ENCODE measurements around the gene TMEM14C. TPM values are rescaled to one million over a fixed set of nuclear protein-coding genes. Genes with fewer than 3 reads are reported as not detected.

Gene TMEM14C
- total and polyA plus RNA-seq, 2 donors (not counting 3 experiments of a cell fraction or from before 2014, with no cell fraction given), result 89.3 to 146 TPM

DNA sequence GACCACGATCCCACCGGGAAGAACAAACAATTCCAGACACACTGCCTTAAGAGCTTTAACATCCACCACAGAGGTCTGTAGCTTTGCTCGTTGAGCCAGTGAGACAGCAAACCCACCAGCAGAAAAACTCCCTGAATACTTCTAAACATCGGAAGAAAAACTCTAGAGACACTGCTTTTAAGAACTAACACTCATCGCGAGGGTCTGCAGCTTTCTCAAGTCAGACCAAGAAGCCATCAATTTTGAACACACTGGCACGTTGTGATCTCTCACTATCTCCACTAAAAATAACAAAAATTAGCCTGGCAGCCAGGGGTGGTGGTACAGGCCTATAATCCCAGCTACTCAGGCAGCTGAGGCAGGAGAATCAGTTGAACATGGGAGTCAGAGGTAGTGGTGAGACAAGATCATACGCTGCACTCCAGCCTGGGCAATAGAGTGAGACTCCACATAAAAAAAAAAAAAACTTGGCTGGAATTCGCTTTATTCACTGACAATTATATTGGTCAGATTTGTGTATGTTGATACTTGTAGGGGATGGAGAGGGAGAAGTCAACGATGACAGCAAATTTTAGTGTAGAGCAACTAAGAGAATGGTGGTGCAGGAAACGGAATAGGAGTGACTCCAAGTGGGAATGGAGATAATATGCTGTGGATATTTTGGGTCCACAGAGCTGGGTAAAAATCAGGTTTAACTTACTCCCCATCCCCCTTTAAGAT is 860 bp upstream of the TMEM14C start:
- BruUV-seq (replicated peaks), result no TSS peak
- peak overlapping the region; percentile 90 for H3K9ac ChIP-seq (replicated peaks; ENCODE audit: extremely low read depth, insufficient read depth, low read length)
- peak overlapping the region; percentile 96 for H2AFZ ChIP-seq (ENCODE audit: low read depth, low read length)
- CTCF ChIA-PET, result interaction anchor here (1.0 to 4.8 kb wide), 4 partner anchors 16 to 244 kb away, joined by 3 to 21 read pairs (median 4); no protein-coding TSS in a partner anchor
- H3K4me1 ChIP-seq (ENCODE audit: control insufficient read depth, extremely low read depth, insufficient read depth, low read length), result peaks cover 10% of the 10 kb centered on the region
- DNase-seq (ENCODE audit: low read depth, low spot score), result no peak
- POLR2A ChIA-PET, result interaction anchor here (1.0 to 1.2 kb wide), 3 partner anchors 10 to 37 kb away, joined by 3 to 4 read pairs (median 4); partner anchors contain the start of gene TMEM14B
- dilution Hi-C loops (cut with MboI; ENCODE audit: extremely low pct_ligation_motif_present, low sequenced_read_pairs), result no loop called here
- H3K4me2 ChIP-seq (ENCODE audit: insufficient read depth, low read length), result peak overlapping the region; percentile 95
- no peaks in the 10 kb centered on the region for H3K36me3 ChIP-seq (ENCODE audit: control insufficient read depth in 2 of 2, extremely low read depth in 1 of 2, insufficient read depth in 2 of 2, low read length in 2 of 2)
- peak overlapping the region; percentile 59 to 79 (median 76) for H3K4me3 ChIP-seq (replicated peaks in 1 of 3; ENCODE audit: insufficient read depth in 1 of 3, low read depth in 1 of 3, low read length in 3 of 3)
- no peaks in the 10 kb centered on the region for H3K9me1 ChIP-seq (replicated peaks; ENCODE audit: control insufficient read depth, extremely low read depth, insufficient read depth, low read length)
- no peaks in the 10 kb centered on the region for H3K79me2 ChIP-seq (ENCODE audit: control insufficient read depth, insufficient read depth, low read length)
- H3K27ac ChIP-seq (ENCODE audit: insufficient read depth, low read depth, low read length), result peak overlapping the region; percentile 60
- FAIRE-seq, result no peak
- no peak for TF ChIP-seq FOS (IDR thresholded peaks at IDR 0.05; ENCODE audit: borderline replicate concordance, insufficient read depth, low read length)
- TF ChIP-seq, protein P1, sequence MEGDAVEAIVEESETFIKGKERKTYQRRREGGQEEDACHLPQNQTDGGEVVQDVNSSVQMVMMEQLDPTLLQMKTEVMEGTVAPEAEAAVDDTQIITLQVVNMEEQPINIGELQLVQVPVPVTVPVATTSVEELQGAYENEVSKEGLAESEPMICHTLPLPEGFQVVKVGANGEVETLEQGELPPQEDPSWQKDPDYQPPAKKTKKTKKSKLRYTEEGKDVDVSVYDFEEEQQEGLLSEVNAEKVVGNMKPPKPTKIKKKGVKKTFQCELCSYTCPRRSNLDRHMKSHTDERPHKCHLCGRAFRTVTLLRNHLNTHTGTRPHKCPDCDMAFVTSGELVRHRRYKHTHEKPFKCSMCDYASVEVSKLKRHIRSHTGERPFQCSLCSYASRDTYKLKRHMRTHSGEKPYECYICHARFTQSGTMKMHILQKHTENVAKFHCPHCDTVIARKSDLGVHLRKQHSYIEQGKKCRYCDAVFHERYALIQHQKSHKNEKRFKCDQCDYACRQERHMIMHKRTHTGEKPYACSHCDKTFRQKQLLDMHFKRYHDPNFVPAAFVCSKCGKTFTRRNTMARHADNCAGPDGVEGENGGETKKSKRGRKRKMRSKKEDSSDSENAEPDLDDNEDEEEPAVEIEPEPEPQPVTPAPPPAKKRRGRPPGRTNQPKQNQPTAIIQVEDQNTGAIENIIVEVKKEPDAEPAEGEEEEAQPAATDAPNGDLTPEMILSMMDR (IDR thresholded peaks at IDR 0.05; ENCODE audit: extremely low read depth in 1 of 2, insufficient read depth in 1 of 2, low read depth in 1 of 2, low read length in 2 of 2), result no peak
- TF ChIP-seq POLR2A (IDR thresholded peaks at IDR 0.05; ENCODE audit: low read depth, low read length), result no peak
- no peak for TF ChIP-seq MYC (IDR thresholded peaks at IDR 0.05; ENCODE audit: low read depth, low read length)
- no peak for TF ChIP-seq EZH2 (IDR thresholded peaks at IDR 0.05; ENCODE audit: borderline replicate concordance, low read depth, low read length, severe bottlenecking)
- TF ChIP-seq GATA2 (IDR thresholded peaks at IDR 0.05; ENCODE audit: insufficient read depth, insufficient read length, low read depth, low read length), result no peak
- TF ChIP-seq POLR2AphosphoS5 (IDR thresholded peaks at IDR 0.05; ENCODE audit: insufficient read depth, low read depth, low read length), result no peak
- TF ChIP-seq JUN (IDR thresholded peaks at IDR 0.05; ENCODE audit: borderline replicate concordance, insufficient read depth, insufficient read length, low read depth), result no peak
- TF ChIP-seq, protein P2, sequence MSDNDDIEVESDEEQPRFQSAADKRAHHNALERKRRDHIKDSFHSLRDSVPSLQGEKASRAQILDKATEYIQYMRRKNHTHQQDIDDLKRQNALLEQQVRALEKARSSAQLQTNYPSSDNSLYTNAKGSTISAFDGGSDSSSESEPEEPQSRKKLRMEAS (IDR thresholded peaks at IDR 0.05; ENCODE audit: insufficient read depth, insufficient read length), result no peak
- intact Hi-C loops (cut with micrococcal nuclease), result loop anchor here (2.0 to 10.0 kb wide), 2 partner anchors 79 to 373 kb away; partner anchors contain the start of gene SMIM13
- no peaks in the 10 kb centered on the region for H3K27me3 ChIP-seq (ENCODE audit: control insufficient read depth in 2 of 2, insufficient read depth in 2 of 2, low read length in 2 of 2)
- no peaks in the 10 kb centered on the region for H4K20me1 ChIP-seq (replicated peaks; ENCODE audit: control insufficient read depth, extremely low read depth, insufficient read depth, low read length)
- H3K9me3 ChIP-seq (replicated peaks; ENCODE audit: control insufficient read depth, insufficient read depth, low read length), result no peaks in the 10 kb centered on the region

Data from endothelial cell of umbilical vein (primary cell).